ENCODE data around the gene PARG. TPM values are rescaled to one million over a fixed set of nuclear protein-coding genes. Genes with fewer than 3 reads are reported as not detected.
"Not testable (repeated sequence)": the region's sequence is repeated elsewhere in the genome, so short reads cannot be mapped to it uniquely, and the experiment has no call there.

PARG gene
- total RNA-seq, 6 experiments from 2014 or later: 18.0 to 23.7 (median 20.9) TPM

- no peak for TF ChIP-seq CTCF (IDR thresholded peaks at IDR 0.05)
- no peaks in the 10 kb centered on the region for H3K4me1 Mint-ChIP-seq (ENCODE audit: low read depth)
- peaks cover 24% of the 10 kb centered on the region for H3K27me3 Mint-ChIP-seq (ENCODE audit: insufficient read depth)
- no peaks in the 10 kb centered on the region for H3K36me3 Mint-ChIP-seq (ENCODE audit: low read depth)
- H3K27ac Mint-ChIP-seq: no peak overlapping the region
- H3K4me3 Mint-ChIP-seq: no peak overlapping the region
- no peak for DNase-seq
- no peaks in the 10 kb centered on the region for H3K9me3 Mint-ChIP-seq
These were observed 166.8 kb downstream of the PARG start for GRCh38 chr10:49775014-49775413.

- not testable (repeated sequence) for H3K9me3 Mint-ChIP-seq; H3K4me1 Mint-ChIP-seq (ENCODE audit: low read depth); H3K4me3 Mint-ChIP-seq; H3K36me3 Mint-ChIP-seq (ENCODE audit: low read depth); DNase-seq; H3K27ac Mint-ChIP-seq
- peaks cover 29% of the 10 kb centered on the region for H3K27me3 Mint-ChIP-seq (ENCODE audit: insufficient read depth)
These were observed 168.9 kb downstream of the PARG start for GRCh38 chr10:49772944-49773343.

GRCh38 chr10:49771046-49771445, 170.8 kb downstream of the PARG start:
- H3K36me3 Mint-ChIP-seq (ENCODE audit: low read depth); H3K4me3 Mint-ChIP-seq; H3K9me3 Mint-ChIP-seq: not testable (repeated sequence)

GRCh38 chr10:49769692-49770091, 172.1 kb downstream of the PARG start:
- no peaks in the 10 kb centered on the region for H3K4me1 Mint-ChIP-seq (ENCODE audit: low read depth)
- H3K9me3 Mint-ChIP-seq: peaks cover 7% of the 10 kb centered on the region
- H3K27ac Mint-ChIP-seq: no peak overlapping the region
- no peak overlapping the region for H3K4me3 Mint-ChIP-seq
- no peak for TF ChIP-seq CTCF (IDR thresholded peaks at IDR 0.05)
- peaks cover 39% of the 10 kb centered on the region for H3K27me3 Mint-ChIP-seq (ENCODE audit: insufficient read depth)
- peaks cover 6% of the 10 kb centered on the region; the same call in 1 of the 2 replicates for H3K36me3 Mint-ChIP-seq (ENCODE audit: low read depth)
- no peak for DNase-seq

More at GRCh38 chr10:49771046-49771445, 170.8 kb downstream of the PARG start:
- not testable (repeated sequence) for H3K4me1 Mint-ChIP-seq (ENCODE audit: low read depth); H3K27ac Mint-ChIP-seq; DNase-seq
- H3K27me3 Mint-ChIP-seq (ENCODE audit: insufficient read depth): peaks cover 39% of the 10 kb centered on the region

DNA sequence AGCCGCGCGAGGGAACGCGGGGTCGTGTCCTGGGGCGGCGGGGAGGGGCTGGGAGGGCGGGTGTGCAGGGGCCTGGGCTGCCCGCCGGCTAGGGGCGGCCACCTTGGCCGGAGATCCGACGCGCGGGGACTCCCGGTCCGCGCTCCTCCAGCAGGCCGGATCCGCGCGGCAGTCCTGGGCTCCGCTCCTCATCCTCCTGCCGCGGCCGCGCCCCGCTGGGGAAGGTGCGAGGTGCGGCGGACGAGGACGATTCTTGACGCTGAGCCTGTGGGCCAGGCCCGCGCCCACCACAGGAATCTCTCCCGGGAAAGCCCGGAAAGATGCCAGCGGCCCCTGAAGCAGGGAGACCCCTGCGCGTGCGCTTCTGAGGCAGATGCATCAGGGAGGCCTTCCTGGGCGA, 173.1 kb downstream of the PARG start:
- no peaks in the 10 kb centered on the region for H3K4me1 Mint-ChIP-seq (ENCODE audit: low read depth)
- H3K36me3 Mint-ChIP-seq (ENCODE audit: low read depth): peaks cover 6% of the 10 kb centered on the region; the same call in 1 of the 2 replicates
- DNase-seq: no peak
- no peak for TF ChIP-seq CTCF (IDR thresholded peaks at IDR 0.05)
- peaks cover 35% of the 10 kb centered on the region for H3K27me3 Mint-ChIP-seq (ENCODE audit: insufficient read depth)
- H3K9me3 Mint-ChIP-seq: peaks cover 7% of the 10 kb centered on the region
- no peak overlapping the region for H3K4me3 Mint-ChIP-seq
- no peak overlapping the region for H3K27ac Mint-ChIP-seq

- no peak for DNase-seq
- no peak overlapping the region for H3K27ac Mint-ChIP-seq
- H3K4me3 Mint-ChIP-seq: no peak overlapping the region
- H3K27me3 Mint-ChIP-seq (ENCODE audit: insufficient read depth): peaks cover 35% of the 10 kb centered on the region
- H3K36me3 Mint-ChIP-seq (ENCODE audit: low read depth): peaks cover 6% of the 10 kb centered on the region; the same call in 1 of the 2 replicates
- no peak for TF ChIP-seq CTCF (IDR thresholded peaks at IDR 0.05)
- no peaks in the 10 kb centered on the region for H3K4me1 Mint-ChIP-seq (ENCODE audit: low read depth)
- H3K9me3 Mint-ChIP-seq: peaks cover 7% of the 10 kb centered on the region
These were observed 173.5 kb downstream of the PARG start for GRCh38 chr10:49768329-49768728.

Other genes starting within 250 kb of the PARG start
- under 1 TPM in 5 of 6 experiments, not detected in 1; 0.05 to 0.19 (median 0.17) TPM for gene OGDHL, start 179.7 kb downstream of the PARG start, total RNA-seq (2021; fragmentation: NEBNext Ultra II Directional; extraction: Animal tissue kit (Norgen Biotek cat#: 25700))
- 10 to 100 TPM; 12.6 to 15.4 (median 12.9) TPM for gene TIMM23B, start within 50 bp of the PARG start, total RNA-seq (2021; fragmentation: NEBNext Ultra II Directional; extraction: Animal tissue kit (Norgen Biotek cat#: 25700))
- 1 to 10 TPM; 4.0 to 6.6 (median 4.9) TPM for gene AGAP6, start 46.4 kb upstream of the PARG start, total RNA-seq (2021; fragmentation: NEBNext Ultra II Directional; extraction: Animal tissue kit (Norgen Biotek cat#: 25700))
- gene WASHC2A, start 125.9 kb upstream of the PARG start, total RNA-seq (2021; fragmentation: NEBNext Ultra II Directional; extraction: Animal tissue kit (Norgen Biotek cat#: 25700)): 10 to 100 TPM; 37.4 to 51.5 (median 42.8) TPM

All from HFFc6 (cell line).